HepG2 (cell line): ENCODE measurements around the gene TTN.

Experiments used
- CEBPG ChIP-seq: IDR thresholded peaks from 2 replicates; pipeline ENCODE4 v1.6.1; 2016
- CTCF ChIP-seq: sonication (generic); formaldehyde crosslinking; IDR thresholded peaks from 2 replicates; pipeline ENCODE4 v1.5.0; 2020; ENCODE audit warnings: mild to moderate bottlenecking, missing genetic modification reagents, moderate library complexity
- EP300 ChIP-seq, 3 experiments: sonication (generic) in 1 of 3; formaldehyde crosslinking in 1 of 3; IDR thresholded peaks; 2 replicates each; pipeline versions ENCODE4 v1.5.1 to v1.6.1; 2011 to 2020; ENCODE audit warnings: low read depth in 2 of 3, low read length in 2 of 3, borderline replicate concordance in 1 of 3, improper control_type of control experiment in 1 of 3, mild to moderate bottlenecking in 1 of 3, missing genetic modification reagents in 1 of 3, moderate library complexity in 1 of 3
- FOXK2 ChIP-seq: fragments of 450-650 bp; IDR thresholded peaks from 2 replicates; pipeline ENCODE4 v1.6.1; 2016
- HNRNPLL ChIP-seq: fragments of 200-400 bp; formaldehyde crosslinking; IDR thresholded peaks from 2 replicates; pipeline ENCODE4 v1.6.1; 2017; ENCODE audit warnings: mild to moderate bottlenecking, low read depth, low read length; ENCODE audit not compliant: poor library complexity, severe bottlenecking
- MIER2 ChIP-seq: IDR thresholded peaks from 2 replicates; pipeline ENCODE4 v1.6.1; 2016; ENCODE audit warnings: missing biosample characterization, missing genetic modification reagents
- NR2C2 ChIP-seq: sonication (generic); formaldehyde crosslinking; IDR thresholded peaks from 2 replicates; pipeline ENCODE4 v1.4.0; 2020; ENCODE audit warnings: missing genetic modification reagents, mild to moderate bottlenecking, moderate library complexity, borderline replicate concordance
- POLR2A ChIP-seq, 2 experiments: IDR thresholded peaks; 2 replicates each; pipeline ENCODE4 v1.6.1; 2011; ENCODE audit warnings: low read depth in 2 of 2, low read length in 2 of 2, mild to moderate bottlenecking in 1 of 2, moderate library complexity in 1 of 2; ENCODE audit not compliant: insufficient read depth in 1 of 2
- PTBP1 ChIP-seq: fragments of 200-400 bp; formaldehyde crosslinking; IDR thresholded peaks from 2 replicates; pipeline ENCODE4 v1.6.1; 2018; ENCODE audit warnings: low read length, low read depth; ENCODE audit not compliant: poor library complexity, severe bottlenecking
- ZBTB46 ChIP-seq: sonication (generic); formaldehyde crosslinking; IDR thresholded peaks from 2 replicates; pipeline ENCODE4 v1.4.0; 2020; ENCODE audit warnings: mild to moderate bottlenecking, missing genetic modification reagents, borderline replicate concordance
- ZNF256 ChIP-seq: sonication (generic); formaldehyde crosslinking; conservative IDR thresholded peaks from 2 replicates; pipeline ENCODE4 v1.4.0; 2020; ENCODE audit warnings: missing genetic modification reagents
- ZNF274 ChIP-seq: sonication (generic); formaldehyde crosslinking; IDR thresholded peaks from 2 replicates; pipeline ENCODE4 v1.5.1; 2020; ENCODE audit warnings: mild to moderate bottlenecking, missing genetic modification reagents
- ZNF496 ChIP-seq: sonication (generic); formaldehyde crosslinking; IDR thresholded peaks from 2 replicates; pipeline ENCODE4 v1.8.1; 2023; ENCODE audit warnings: mild to moderate bottlenecking, moderate library complexity, missing genetic modification reagents; ENCODE audit not compliant: insufficient replicate concordance

GRCh38 chr2:178683877-178684276, 123.3 kb downstream of the TTN start:
- no peak for TF ChIP-seq PTBP1
- TF ChIP-seq POLR2A (IDR thresholded peaks at IDR 0.05; ENCODE audit: insufficient read depth in 1 of 2, low read depth in 2 of 2, low read length in 2 of 2): no peak
- TF ChIP-seq CTCF: no peak
- no peak for TF ChIP-seq ZNF256
- TF ChIP-seq NR2C2 (CRISPR knock-in tag): no peak
- no peak for TF ChIP-seq HNRNPLL
- TF ChIP-seq ZNF496 (CRISPR knock-in tag): no peak
- TF ChIP-seq MIER2: no peak
- no peak for TF ChIP-seq FOXK2
- no peak for TF ChIP-seq ZBTB46 (CRISPR knock-in tag)
- no peak for TF ChIP-seq EP300 (IDR thresholded peaks at IDR 0.05; ENCODE audit: low read depth in 2 of 2, low read length in 2 of 2)
- no peak for TF ChIP-seq EP300 (CRISPR knock-in tag; IDR thresholded peaks at IDR 0.05; ENCODE audit: borderline replicate concordance)
- no peak for TF ChIP-seq CEBPG
- TF ChIP-seq ZNF274 (CRISPR knock-in tag): no peak
